ENCODE measurements around the gene ANOS1.
A peak's percentile ranks its signal among the peaks of the same experiment; 100 is the strongest.

Gene ANOS1

DNA sequence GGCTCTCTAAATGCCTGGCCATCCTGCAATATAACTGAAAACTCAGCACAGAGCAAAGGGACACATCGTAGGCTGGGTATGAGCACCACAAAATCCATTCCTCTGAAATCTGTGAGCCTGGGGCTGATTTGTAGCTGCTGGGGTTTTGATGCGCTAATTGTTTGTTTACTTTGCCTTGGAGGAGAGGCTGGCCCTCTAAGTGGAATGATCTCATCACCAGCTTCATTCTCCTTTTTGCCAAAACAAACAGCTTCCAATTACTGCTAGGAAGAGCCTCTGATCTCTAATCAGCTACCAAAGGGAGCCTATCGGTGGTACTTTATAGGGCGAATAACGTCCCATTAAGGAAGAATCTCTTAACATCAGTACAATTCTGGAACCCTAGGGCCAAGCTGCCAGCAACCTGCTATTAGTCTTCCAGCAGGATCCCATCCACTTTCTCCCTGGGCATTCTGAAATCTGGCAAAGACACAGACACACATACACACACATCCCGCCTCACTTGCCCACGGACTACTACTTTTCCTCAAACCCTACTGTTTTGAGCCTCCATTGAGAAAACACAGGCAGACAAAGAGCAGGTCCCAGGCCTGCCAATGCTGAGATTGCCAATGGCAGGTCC is 5.8 kb downstream of the ANOS1 start:
- no peak overlapping the region for H3K4ac ChIP-seq (ENCODE audit: low read depth, low read length)
- peak; percentile 85 for DNase-seq
- no peak overlapping the region for H3K27ac ChIP-seq (ENCODE audit: low read depth, low read length)
- peaks cover 16% of the 10 kb centered on the region for H3K79me2 ChIP-seq (ENCODE audit: control insufficient read depth, insufficient read depth, low read length)
- H3K4me1 ChIP-seq (ENCODE audit: control insufficient read depth, low read depth, low read length) = no peaks in the 10 kb centered on the region
- H3K27me3 ChIP-seq (ENCODE audit: insufficient read depth, low read length, poor library complexity) = no peaks in the 10 kb centered on the region
- no peak overlapping the region for H3K9ac ChIP-seq (ENCODE audit: low read length)
- no peak overlapping the region for H3K4me2 ChIP-seq (ENCODE audit: low read length)
- H3K36me3 ChIP-seq (ENCODE audit: control insufficient read depth, insufficient read depth, low read length) = no peaks in the 10 kb centered on the region
- H2BK120ac ChIP-seq (ENCODE audit: low read depth, low read length) = no peak overlapping the region
- H3K56ac ChIP-seq (ENCODE audit: low read length) = no peak overlapping the region
- no peak overlapping the region for H4K5ac ChIP-seq (ENCODE audit: low read length)
- H3K23ac ChIP-seq (ENCODE audit: low read length) = no peak overlapping the region
- no peak overlapping the region for H3K18ac ChIP-seq (ENCODE audit: low read length)
- H2BK5ac ChIP-seq (ENCODE audit: low read length) = no peak overlapping the region
- H2AK5ac ChIP-seq (ENCODE audit: low read length) = no peak overlapping the region
- no CpG with 5 or more reads among the region's 7 CpGs for WGBS (ENCODE audit: extremely low coverage, insufficient coverage, low lambda C conversion rate)
- H4K8ac ChIP-seq (ENCODE audit: low read depth, low read length) = no peak overlapping the region
- H3K4me3 ChIP-seq (ENCODE audit: low read length) = no peak overlapping the region
- no peaks in the 10 kb centered on the region for H3K79me1 ChIP-seq (ENCODE audit: low read length)
- no peak overlapping the region for H2BK15ac ChIP-seq (replicated peaks; ENCODE audit: low read depth)

DNA sequence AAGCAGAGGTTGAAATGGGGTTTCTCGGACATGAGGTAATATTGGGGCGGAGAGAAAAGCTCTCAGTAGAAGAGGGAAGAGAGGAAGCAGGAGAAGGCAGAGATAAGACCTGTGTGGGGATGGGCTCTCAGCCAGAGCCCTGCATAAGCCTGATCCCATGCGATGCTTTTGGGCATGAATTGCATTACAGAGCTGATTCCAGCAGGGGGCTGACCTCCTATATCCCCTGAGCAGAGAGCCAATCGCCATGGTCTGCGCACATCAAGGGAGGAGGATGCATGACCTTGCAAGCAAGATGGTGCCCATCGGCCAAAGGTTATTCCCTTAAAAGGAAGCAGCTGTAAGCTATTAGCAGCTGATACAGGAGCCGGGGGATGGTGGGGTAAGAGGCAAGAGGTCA is 7.6 kb downstream of the ANOS1 start:
- H2BK15ac ChIP-seq (replicated peaks; ENCODE audit: low read depth) = no peak overlapping the region
- no peak overlapping the region for H3K56ac ChIP-seq (ENCODE audit: low read length)
- H2BK120ac ChIP-seq (ENCODE audit: low read depth, low read length) = no peak overlapping the region
- H3K9ac ChIP-seq (ENCODE audit: low read length) = no peak overlapping the region
- H3K4me1 ChIP-seq (ENCODE audit: control insufficient read depth, low read depth, low read length) = no peaks in the 10 kb centered on the region
- H3K4ac ChIP-seq (ENCODE audit: low read depth, low read length) = no peak overlapping the region
- H3K27ac ChIP-seq (ENCODE audit: low read depth, low read length) = no peak overlapping the region
- no peaks in the 10 kb centered on the region for H3K36me3 ChIP-seq (ENCODE audit: control insufficient read depth, insufficient read depth, low read length)
- no peak overlapping the region for H4K5ac ChIP-seq (ENCODE audit: low read length)
- no peaks in the 10 kb centered on the region for H3K27me3 ChIP-seq (ENCODE audit: insufficient read depth, low read length, poor library complexity)
- no peak overlapping the region for H3K18ac ChIP-seq (ENCODE audit: low read length)
- no peak overlapping the region for H3K4me3 ChIP-seq (ENCODE audit: low read length)
- no peak overlapping the region for H2BK5ac ChIP-seq (ENCODE audit: low read length)
- no peak overlapping the region for H3K4me2 ChIP-seq (ENCODE audit: low read length)
- no CpG with 5 or more reads among the region's 7 CpGs for WGBS (ENCODE audit: extremely low coverage, insufficient coverage, low lambda C conversion rate)
- H3K79me1 ChIP-seq (ENCODE audit: low read length) = no peaks in the 10 kb centered on the region
- H2AK5ac ChIP-seq (ENCODE audit: low read length) = no peak overlapping the region
- peak; percentile 88 for DNase-seq
- H3K79me2 ChIP-seq (ENCODE audit: control insufficient read depth, insufficient read depth, low read length) = peaks cover 16% of the 10 kb centered on the region
- no peak overlapping the region for H4K8ac ChIP-seq (ENCODE audit: low read depth, low read length)
- no peak overlapping the region for H3K23ac ChIP-seq (ENCODE audit: low read length)

DNA sequence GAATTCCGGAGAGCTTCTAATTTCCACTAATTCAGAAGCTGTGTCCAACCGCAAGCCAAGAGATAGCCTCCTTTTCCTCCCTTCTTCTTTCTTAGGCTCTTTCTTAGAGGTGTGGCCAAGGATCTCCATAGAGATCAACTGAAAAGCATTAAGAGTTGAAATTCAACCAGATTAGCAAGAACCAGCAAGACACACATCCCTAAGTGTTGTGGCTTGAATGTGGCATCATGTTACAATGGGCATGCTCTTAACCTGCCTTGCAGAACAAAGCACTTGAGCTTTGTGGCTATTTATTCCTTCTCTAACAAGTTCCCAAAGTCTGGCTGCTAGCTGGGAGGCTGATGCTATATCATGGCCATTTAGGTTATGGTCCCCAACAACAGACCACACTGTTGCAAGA is 10.4 kb downstream of the ANOS1 start:
- no peak overlapping the region for H3K23ac ChIP-seq (ENCODE audit: low read length)
- no peak overlapping the region for H3K4me2 ChIP-seq (ENCODE audit: low read length)
- H3K18ac ChIP-seq (ENCODE audit: low read length) = no peak overlapping the region
- peaks cover 7% of the 10 kb centered on the region for H3K79me2 ChIP-seq (ENCODE audit: control insufficient read depth, insufficient read depth, low read length)
- no peak overlapping the region for H4K5ac ChIP-seq (ENCODE audit: low read length)
- H3K4me3 ChIP-seq (ENCODE audit: low read length) = no peak overlapping the region
- H2AK5ac ChIP-seq (ENCODE audit: low read length) = no peak overlapping the region
- no CpG with 5 or more reads among the region's 2 CpGs for WGBS (ENCODE audit: extremely low coverage, insufficient coverage, low lambda C conversion rate)
- H3K56ac ChIP-seq (ENCODE audit: low read length) = no peak overlapping the region
- H2BK15ac ChIP-seq (replicated peaks; ENCODE audit: low read depth) = no peak overlapping the region
- no peaks in the 10 kb centered on the region for H3K27me3 ChIP-seq (ENCODE audit: insufficient read depth, low read length, poor library complexity)
- no peaks in the 10 kb centered on the region for H3K36me3 ChIP-seq (ENCODE audit: control insufficient read depth, insufficient read depth, low read length)
- H4K8ac ChIP-seq (ENCODE audit: low read depth, low read length) = no peak overlapping the region
- H2BK5ac ChIP-seq (ENCODE audit: low read length) = no peak overlapping the region
- no peaks in the 10 kb centered on the region for H3K4me1 ChIP-seq (ENCODE audit: control insufficient read depth, low read depth, low read length)
- no peak overlapping the region for H3K9ac ChIP-seq (ENCODE audit: low read length)
- H3K27ac ChIP-seq (ENCODE audit: low read depth, low read length) = no peak overlapping the region
- peak; percentile 54 for DNase-seq
- no peak overlapping the region for H3K4ac ChIP-seq (ENCODE audit: low read depth, low read length)
- no peak overlapping the region for H2BK120ac ChIP-seq (ENCODE audit: low read depth, low read length)
- H3K79me1 ChIP-seq (ENCODE audit: low read length) = no peaks in the 10 kb centered on the region

DNA sequence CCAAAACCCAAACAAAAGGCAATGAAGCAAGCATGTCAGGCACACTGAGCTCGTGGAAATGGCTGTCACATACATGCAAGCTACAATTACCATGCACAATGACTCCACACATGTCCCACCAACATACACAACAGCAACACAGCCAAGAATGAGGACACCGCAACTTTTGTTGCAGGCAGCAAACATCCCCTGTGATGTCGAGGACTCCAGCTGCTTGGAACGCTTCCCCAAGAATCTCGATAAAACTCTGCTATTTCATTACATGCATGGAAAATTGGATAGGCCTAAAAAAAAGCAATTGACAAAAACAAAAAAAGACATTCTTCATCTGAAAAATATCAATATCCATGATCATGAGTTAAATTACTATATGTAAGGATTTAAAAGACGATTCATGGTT is 11.8 kb downstream of the ANOS1 start:
- no peaks in the 10 kb centered on the region for H3K79me1 ChIP-seq (ENCODE audit: low read length)
- H3K27ac ChIP-seq (ENCODE audit: low read depth, low read length) = no peak overlapping the region
- no peak overlapping the region for H2BK120ac ChIP-seq (ENCODE audit: low read depth, low read length)
- WGBS (ENCODE audit: extremely low coverage, insufficient coverage, low lambda C conversion rate) = no CpG with 5 or more reads among the region's 6 CpGs
- H2BK5ac ChIP-seq (ENCODE audit: low read length) = no peak overlapping the region
- H3K56ac ChIP-seq (ENCODE audit: low read length) = no peak overlapping the region
- H3K36me3 ChIP-seq (ENCODE audit: control insufficient read depth, insufficient read depth, low read length) = no peaks in the 10 kb centered on the region
- no peak overlapping the region for H3K4ac ChIP-seq (ENCODE audit: low read depth, low read length)
- no peak overlapping the region for H3K18ac ChIP-seq (ENCODE audit: low read length)
- H3K4me2 ChIP-seq (ENCODE audit: low read length) = no peak overlapping the region
- H3K4me3 ChIP-seq (ENCODE audit: low read length) = no peak overlapping the region
- H2AK5ac ChIP-seq (ENCODE audit: low read length) = no peak overlapping the region
- no peak overlapping the region for H3K9ac ChIP-seq (ENCODE audit: low read length)
- H4K8ac ChIP-seq (ENCODE audit: low read depth, low read length) = no peak overlapping the region
- H3K79me2 ChIP-seq (ENCODE audit: control insufficient read depth, insufficient read depth, low read length) = peaks cover 12% of the 10 kb centered on the region
- no peak overlapping the region for H4K5ac ChIP-seq (ENCODE audit: low read length)
- H3K27me3 ChIP-seq (ENCODE audit: insufficient read depth, low read length, poor library complexity) = no peaks in the 10 kb centered on the region
- peak overlapping the region; percentile 45 for H3K23ac ChIP-seq (ENCODE audit: low read length)
- no peak for DNase-seq
- no peaks in the 10 kb centered on the region for H3K4me1 ChIP-seq (ENCODE audit: control insufficient read depth, low read depth, low read length)
- H2BK15ac ChIP-seq (replicated peaks; ENCODE audit: low read depth) = no peak overlapping the region

DNA sequence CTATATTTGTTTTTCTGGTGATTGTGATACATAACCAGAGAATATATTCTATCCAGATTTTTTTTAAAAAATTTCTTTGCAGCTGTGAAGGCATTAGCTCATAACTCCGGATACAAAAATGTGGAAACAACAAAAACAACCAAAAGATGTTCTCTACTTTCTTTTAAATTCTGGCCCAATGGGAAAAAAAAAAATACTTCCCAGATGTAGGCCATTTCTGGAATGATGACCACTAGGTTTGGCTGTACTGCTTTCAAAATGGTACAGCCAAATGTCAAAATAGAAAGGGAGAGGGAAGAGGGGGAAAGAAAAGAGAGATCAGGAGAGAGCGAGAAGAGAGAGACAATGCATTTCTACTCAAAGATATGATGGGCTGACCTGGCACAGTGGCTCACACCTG is 14.6 kb downstream of the ANOS1 start:
- Histone ChIP-seq H3K4me2 (ENCODE audit: low read length) (no peak overlapping the region), H3K23ac (ENCODE audit: low read length) (no peak overlapping the region), H3K9ac (ENCODE audit: low read length) (no peak overlapping the region), H3K4ac (ENCODE audit: low read depth, low read length) (no peak overlapping the region), H2BK5ac (ENCODE audit: low read length) (no peak overlapping the region), H3K27ac (ENCODE audit: low read depth, low read length) (no peak overlapping the region), H3K79me2 (ENCODE audit: control insufficient read depth, insufficient read depth, low read length) (peaks cover 9% of the 10 kb centered on the region), H2BK120ac (ENCODE audit: low read depth, low read length) (no peak overlapping the region), H3K79me1 (ENCODE audit: low read length) (no peaks in the 10 kb centered on the region), H3K18ac (ENCODE audit: low read length) (no peak overlapping the region), H3K4me3 (ENCODE audit: low read length) (no peak overlapping the region), H2BK15ac (replicated peaks; ENCODE audit: low read depth) (no peak overlapping the region), H2AK5ac (ENCODE audit: low read length) (no peak overlapping the region), H3K27me3 (ENCODE audit: insufficient read depth, low read length, poor library complexity) (no peaks in the 10 kb centered on the region), H3K56ac (ENCODE audit: low read length) (no peak overlapping the region), H4K8ac (ENCODE audit: low read depth, low read length) (no peak overlapping the region), H4K5ac (ENCODE audit: low read length) (no peak overlapping the region), H3K36me3 (ENCODE audit: control insufficient read depth, insufficient read depth, low read length) (no peaks in the 10 kb centered on the region), H3K4me1 (ENCODE audit: control insufficient read depth, low read depth, low read length) (no peaks in the 10 kb centered on the region)
- no peak for DNase-seq
- no CpG with 5 or more reads among the region's 2 CpGs for WGBS (ENCODE audit: extremely low coverage, insufficient coverage, low lambda C conversion rate)

DNA sequence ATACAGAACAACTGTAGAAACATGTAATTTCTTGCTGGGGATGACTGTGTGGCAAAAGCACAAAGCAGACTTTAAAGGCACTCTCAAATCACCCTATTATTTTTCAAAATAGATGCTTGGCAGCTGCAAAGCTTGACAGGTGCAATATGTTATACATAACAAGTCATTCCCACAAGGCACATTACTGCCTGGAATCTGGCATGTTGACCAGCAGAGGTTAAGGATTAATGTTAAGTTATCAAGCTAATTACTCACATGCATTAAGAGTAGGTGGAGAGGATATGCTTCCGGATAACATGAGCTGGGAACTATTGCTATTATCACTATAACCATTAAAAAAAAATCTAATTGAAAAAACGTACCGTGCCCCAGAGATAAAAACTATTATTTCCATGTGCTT is 17.8 kb downstream of the ANOS1 start:
- Histone ChIP-seq H3K79me1 (ENCODE audit: low read length) (no peaks in the 10 kb centered on the region), H3K27ac (ENCODE audit: low read depth, low read length) (no peak overlapping the region), H3K18ac (ENCODE audit: low read length) (no peak overlapping the region), H3K27me3 (ENCODE audit: insufficient read depth, low read length, poor library complexity) (no peaks in the 10 kb centered on the region), H4K8ac (ENCODE audit: low read depth, low read length) (no peak overlapping the region), H4K5ac (ENCODE audit: low read length) (no peak overlapping the region), H3K4me1 (ENCODE audit: control insufficient read depth, low read depth, low read length) (no peaks in the 10 kb centered on the region), H2BK15ac (replicated peaks; ENCODE audit: low read depth) (no peak overlapping the region), H3K36me3 (ENCODE audit: control insufficient read depth, insufficient read depth, low read length) (no peaks in the 10 kb centered on the region), H3K23ac (ENCODE audit: low read length) (no peak overlapping the region), H3K56ac (ENCODE audit: low read length) (no peak overlapping the region), H3K4me3 (ENCODE audit: low read length) (no peak overlapping the region), H2AK5ac (ENCODE audit: low read length) (no peak overlapping the region), H3K79me2 (ENCODE audit: control insufficient read depth, insufficient read depth, low read length) (peaks cover 6% of the 10 kb centered on the region), H3K4ac (ENCODE audit: low read depth, low read length) (no peak overlapping the region), H3K4me2 (ENCODE audit: low read length) (no peak overlapping the region), H2BK120ac (ENCODE audit: low read depth, low read length) (no peak overlapping the region), H2BK5ac (ENCODE audit: low read length) (no peak overlapping the region), H3K9ac (ENCODE audit: low read length) (no peak overlapping the region)
- no peak for DNase-seq
- no CpG with 5 or more reads among the region's 3 CpGs for WGBS (ENCODE audit: extremely low coverage, insufficient coverage, low lambda C conversion rate)
